CD4-positive, alpha-beta T cell treated with Interleukin-17A for 1 hour (primary cell): Measurements from ENCODE around the gene ZFHX3.
A peak's percentile ranks its signal among the peaks of the same experiment; 100 is the strongest.

Experiments used
- DNase-seq: peaks from one replicate; pipeline ENCODE4 v3.0.0-alpha.2; 2020

ZFHX3 gene

DNA sequence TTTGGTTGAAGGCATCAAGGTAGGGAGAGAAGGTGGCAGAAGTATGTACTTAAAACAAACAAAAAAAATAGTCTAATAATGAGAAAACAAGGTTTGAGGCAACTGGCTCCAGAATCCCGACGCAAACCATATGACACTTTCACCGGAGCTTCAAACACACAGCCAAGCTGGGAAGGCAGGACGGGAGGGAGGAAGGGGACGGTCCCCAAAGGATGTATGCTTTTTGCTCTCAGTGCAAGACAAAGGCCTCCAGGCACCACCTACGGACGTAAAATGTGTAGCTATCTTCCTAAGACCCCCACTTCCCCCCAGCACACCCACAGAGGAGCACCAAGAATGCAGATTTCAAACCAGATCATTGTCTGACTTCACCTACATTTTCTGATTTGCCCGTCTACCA lies 102.3 kb downstream of the ZFHX3 start:
- DNase-seq: no peak

DNA sequence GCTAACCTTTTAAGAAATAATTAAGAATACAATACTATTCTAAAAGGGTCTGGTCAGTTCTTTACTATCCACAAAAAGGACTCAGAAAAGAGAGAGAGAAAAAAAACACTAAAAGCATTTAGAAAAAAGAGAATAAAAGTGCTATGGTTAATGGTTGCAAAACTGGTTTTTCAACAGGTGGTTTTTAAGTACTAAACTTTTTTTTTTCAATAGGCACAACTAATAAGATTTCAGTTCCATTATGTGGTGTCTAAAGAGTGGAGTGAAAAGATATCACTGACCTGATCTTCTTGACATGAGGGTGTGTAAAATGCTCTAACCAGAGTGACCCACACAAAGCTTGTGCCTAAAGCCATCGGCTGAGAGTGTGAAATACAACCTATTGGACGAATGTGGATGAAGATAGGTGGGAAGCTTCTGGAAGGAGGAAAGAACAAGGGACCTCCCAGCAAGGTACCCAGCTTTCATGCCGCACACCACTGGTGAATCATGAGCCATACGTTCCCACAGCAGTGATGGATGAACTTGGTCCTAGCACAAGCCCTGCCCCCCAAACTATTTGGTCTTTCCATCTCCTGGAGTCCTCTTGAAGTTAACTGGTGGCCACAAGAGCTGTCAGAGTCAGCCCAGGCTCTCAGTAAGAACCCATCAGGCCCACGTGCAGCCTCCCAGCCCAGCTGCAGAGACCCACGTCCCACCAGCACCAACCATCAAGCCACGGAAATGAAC lies 103.0 kb downstream of the ZFHX3 start:
- no peak for DNase-seq

DNA sequence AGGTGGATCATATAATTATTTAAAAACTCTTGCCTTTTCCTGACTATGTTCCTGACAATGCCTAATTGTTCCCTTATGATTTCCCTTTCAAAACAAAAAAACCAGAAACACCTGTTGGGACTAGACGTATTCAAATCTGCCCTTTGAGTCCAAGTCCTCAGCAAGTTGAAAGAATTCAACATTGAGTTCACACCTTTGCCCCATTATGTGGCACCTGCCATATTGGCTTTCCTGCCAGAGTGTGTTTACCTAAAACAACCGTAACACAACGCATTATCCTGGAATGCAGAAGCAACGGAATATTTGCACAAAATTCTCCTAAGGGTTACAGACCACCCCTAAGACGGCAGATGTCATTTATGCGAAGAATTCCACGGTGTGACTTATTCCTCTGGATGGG lies 105.9 kb downstream of the ZFHX3 start:
- DNase-seq: no peak

DNA sequence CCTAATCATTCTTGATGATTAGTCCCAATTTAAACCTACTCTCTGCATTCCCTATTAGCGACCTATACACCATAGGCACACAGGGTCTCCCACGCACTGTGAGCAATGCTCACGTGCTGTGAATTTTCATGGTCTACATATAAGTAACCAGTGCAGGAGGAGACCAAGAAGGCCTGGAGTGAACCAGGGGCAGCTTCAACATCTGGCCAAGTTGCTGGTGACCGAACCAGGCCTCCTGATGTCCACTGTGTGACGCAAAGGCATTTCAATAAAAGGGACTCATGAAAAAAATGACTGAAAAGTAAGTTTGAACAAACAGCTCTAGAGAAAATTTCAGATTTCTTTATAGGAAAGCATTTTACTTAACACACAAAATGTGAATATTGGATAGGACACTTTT lies 107.0 kb downstream of the ZFHX3 start:
- DNase-seq: no peak

DNA sequence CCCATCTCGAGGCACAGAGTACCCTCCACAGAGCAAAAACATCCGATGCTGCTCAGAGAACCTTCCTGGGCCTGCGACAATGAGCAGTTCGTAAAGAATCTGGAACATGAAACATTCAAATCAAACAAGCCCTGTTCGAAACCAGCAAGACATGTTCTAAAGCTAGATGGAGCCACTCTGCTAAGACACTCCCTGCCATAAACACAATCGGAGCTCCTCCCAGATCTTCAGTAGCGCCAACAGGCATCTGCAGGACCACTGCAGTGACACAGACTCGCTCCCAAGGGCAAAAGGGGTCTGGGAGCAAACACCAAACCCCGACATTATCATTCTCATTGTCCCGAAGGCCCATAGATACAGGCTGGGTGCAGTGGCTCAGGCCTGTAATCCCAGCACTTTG lies 108.7 kb downstream of the ZFHX3 start:
- no peak for DNase-seq

DNA sequence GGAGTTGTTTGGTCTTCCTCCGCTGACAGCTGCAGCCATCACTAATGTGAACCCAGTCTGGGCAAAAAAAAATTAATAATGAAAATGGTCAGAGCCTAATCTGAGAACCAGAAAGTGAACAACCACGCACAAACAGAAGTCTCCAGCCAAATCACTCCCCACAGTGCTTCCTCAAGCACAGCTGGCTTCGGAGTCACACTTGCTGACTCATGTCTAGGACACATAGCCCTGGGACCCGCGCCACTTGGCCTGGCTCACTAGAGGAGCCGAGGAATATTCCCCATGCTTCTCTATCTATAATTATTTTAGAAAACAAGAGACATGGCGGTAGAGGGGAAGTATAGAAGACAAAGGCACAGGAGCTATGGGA lies 109.1 kb downstream of the ZFHX3 start:
- no peak for DNase-seq

DNA sequence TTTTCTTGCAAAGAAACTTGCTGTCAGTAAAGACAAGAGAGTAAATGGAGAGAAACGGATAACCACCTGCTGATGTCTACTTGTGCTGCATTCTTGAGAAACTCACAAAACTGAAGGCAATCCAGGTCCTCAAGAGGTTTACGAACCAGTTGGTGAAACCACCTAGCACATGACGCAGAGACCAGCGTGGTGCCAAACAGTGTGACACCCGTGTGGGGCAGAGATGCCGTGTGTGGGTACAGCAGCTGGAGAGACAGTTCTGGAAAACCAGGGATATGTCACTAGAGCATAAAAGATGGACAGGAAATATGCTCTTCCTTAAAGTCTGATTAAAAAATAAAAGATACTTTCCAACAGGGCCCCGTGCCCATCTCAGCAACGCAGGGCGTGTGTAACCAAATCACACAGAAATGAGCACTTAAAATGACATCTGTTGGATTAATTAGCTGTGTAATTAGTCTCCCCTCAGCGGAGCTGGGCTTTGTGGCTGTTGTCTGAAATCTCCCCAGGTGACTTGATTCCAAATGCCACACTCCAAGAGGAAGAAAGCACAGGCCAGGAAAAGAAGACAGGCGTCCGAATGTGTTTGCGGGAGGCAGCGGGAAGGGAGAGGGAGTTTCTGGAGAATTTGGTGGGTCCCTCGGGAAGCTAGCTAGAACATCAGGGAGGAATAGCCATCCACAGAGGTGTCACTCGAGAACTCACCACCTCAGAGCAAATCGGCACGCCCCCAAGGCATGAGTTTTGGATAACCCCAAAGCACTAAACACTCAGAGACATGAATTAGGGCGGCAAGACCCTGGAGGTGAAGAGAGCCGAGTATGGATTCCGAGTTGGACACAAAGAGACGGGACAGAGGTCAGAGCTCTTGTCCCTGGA lies 109.8 kb downstream of the ZFHX3 start:
- no peak for DNase-seq

DNA sequence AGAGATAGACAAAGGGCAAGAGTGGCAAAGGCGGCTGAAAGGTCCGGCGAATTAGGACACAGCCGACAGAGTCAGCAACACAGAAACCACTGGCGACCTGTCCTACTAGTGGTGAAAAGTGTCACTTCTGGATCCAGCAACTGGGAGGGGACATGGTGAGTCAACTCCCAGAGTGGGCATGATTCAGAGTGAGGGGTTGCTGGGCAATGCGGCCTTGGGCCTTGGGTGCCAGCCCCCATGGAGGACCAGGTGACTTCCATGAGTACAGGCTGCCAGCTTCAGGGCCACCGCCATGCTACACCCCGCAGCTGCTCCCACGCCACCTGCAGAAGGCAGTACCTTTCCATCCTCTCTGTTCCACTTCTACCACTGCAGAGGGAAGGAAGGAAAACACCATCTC lies 110.6 kb downstream of the ZFHX3 start:
- no peak for DNase-seq

DNA sequence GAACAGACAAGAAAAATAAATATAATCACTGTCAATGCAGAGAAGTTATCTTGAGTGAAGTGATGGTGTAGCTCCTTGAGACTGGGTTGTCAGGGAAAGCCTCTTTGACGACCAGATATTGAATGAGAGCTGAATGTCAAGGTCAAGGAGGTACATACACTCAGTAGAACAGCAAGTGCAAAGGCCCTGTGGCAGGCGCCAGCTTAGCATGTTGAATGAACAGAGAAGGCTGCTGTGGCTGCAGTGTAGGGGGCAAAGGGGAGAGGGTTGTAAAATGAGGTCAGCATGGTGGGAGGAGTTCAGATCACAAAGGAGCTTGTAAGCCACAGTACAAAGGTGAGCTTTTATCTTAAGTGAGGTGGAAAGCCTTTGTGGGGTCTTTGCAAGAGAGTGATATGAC lies 111.5 kb downstream of the ZFHX3 start:
- DNase-seq: no peak

DNA sequence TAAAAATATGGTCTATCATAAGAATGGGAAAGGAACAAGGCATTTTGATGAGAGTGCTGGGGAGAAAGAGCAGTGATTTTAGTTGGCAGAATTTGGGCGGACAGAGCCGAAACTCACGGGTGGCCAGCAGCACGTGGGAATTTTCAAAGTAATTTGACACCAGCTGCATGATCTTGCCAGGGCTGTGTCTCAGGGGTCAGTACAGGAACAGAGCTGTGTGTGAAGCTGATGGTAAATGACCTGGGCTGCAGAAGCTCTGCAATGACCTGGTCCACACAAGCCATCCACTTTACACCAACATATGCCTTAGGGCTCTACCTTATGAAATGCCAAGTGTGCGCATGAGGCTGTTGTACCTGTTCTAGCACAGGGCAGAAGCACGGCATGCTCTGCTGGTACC lies 112.0 kb downstream of the ZFHX3 start:
- no peak for DNase-seq

DNA sequence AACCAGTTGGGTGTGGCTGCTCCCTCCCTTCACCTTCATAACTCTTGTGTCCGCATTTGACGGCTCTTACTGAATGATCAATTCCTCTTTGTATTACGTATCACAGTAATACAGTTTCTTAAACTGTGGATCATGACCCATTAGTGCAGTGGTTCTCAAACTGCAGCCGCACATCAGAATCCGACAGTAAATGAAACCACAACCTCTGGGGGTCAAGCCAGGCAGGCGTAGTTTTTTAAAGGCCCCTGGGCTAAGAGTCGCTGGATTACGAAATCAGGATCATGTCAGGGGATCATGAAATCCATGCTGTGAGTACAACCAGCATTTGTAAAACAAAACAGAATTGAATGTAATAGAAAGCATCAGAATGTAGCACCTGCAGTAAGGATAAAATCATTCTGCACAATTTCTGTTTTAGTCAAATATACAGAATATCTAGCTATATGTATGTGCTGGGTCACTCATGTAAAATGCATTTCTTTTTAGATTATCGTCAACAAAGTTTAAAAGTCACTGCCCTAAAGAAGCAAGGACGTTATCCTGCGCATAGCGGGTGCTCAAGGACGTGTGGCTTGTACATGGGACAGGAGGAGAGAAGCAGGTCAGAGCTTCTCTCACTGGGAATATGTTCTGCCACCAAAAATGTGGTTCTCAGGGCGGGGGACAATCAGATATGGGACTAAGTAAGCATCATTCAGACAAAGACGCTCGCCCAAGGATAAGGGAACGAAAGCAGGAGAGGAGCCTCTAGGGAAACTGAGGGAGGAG lies 113.1 kb downstream of the ZFHX3 start:
- DNase-seq: no peak

DNA sequence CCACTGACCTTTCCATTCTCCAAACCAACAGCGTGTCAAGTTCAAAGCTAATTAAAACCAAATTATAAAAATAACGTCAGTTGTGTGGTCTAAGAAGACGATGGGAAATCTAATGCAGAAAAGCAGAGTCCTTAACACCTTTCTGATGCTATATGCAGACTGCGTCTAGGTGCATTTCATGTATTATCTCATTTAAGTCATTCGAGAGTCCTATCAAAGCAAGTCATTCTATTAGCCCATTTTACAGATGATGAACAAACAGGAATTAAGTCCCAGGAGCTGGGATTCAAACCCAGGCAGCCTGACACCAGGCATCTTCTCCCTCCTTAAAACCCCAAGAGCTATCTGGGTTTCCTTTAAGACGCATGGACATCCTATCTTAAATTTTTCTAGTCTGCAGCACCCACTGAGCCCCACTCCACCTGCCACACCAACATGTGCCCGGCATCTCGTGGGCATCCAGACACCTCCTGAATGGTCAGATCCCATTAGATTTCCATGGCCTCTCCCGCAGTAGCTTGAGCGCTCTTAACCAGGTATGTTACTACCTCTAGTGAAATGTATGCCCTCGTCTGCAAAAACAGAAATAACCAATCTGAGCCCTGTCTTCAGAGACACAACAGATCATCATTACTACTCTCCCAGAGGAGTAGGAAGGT lies 115.1 kb downstream of the ZFHX3 start:
- no peak for DNase-seq

DNA sequence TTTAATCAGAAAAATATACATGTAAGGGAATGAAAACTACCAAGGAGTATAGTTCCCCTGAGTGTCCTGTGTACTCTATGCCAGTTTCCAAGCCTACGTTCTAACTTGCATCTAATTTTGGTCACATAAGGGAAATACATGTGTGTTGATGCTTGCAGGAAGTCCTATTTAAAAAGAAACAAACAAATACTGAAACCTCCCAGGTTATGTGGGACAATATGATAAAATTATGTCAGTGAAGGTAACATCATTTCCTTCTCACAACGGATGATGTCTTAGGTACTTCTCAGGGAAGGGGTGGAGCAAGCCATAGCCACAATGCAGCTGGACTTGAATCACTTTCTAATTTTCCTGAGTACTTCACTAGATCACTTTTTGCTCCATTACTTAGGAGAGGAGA lies 115.9 kb downstream of the ZFHX3 start:
- DNase-seq: peak; percentile 15

DNA sequence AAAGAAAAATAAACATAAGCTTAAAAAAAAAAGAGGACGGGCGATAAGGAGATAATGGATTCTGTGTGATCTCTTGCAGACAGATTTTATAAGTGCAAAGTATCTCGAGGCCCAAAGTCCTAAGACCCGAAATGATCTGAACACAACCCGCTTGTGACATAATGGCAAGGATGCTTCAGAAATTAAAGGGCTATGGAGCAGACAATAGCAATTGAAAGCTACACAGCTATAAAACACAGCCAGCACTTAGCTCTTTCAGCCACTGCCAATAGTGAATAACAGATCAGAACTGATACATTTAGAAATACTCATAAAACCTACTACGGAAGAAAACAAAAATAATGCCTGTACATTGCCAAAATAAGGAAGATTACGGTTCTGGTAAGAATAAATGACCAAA lies 117.5 kb downstream of the ZFHX3 start:
- no peak for DNase-seq

DNA sequence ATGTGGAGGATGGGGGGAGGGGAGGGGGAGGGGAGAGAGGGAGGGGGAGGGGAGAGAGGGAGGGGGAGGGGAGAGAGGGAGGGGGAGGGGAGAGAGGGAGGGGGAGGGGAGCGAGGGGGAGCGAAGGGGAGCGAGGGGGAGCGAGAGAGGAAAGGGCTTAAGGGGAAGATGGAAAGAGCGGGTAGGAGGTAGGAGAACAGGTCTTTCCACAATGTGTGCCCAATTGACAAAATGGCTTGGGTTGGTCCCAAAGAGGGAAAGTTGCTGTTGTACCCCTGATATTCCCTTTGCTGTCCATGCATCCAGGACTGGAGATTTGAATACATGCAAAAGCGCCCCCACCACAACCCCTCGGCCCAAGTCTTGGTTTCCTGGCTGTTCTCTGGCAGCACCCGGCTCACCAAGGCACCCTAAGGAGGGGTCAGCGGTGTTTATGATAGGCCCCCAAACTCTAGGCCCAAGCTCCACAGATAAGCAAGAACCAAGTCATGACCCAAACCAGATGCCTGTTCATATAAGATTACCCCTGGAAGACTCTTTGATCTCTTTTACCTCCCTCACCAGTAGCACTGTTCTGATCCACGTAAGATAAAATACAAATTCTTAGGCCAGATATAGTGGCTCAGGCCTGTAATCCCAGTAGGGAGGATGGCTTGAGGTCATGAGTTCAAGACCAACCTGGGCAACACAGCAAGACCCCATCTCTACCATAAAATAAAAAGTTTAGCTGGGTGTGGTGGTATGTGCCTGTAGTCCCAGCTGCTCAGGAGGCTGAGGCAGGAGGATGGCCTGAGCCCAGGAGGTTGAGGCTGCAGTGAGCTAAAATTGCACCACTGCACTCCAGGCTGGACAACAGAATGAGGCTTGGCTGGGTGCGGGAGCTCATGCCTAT lies 119.6 kb downstream of the ZFHX3 start:
- DNase-seq: no peak

DNA sequence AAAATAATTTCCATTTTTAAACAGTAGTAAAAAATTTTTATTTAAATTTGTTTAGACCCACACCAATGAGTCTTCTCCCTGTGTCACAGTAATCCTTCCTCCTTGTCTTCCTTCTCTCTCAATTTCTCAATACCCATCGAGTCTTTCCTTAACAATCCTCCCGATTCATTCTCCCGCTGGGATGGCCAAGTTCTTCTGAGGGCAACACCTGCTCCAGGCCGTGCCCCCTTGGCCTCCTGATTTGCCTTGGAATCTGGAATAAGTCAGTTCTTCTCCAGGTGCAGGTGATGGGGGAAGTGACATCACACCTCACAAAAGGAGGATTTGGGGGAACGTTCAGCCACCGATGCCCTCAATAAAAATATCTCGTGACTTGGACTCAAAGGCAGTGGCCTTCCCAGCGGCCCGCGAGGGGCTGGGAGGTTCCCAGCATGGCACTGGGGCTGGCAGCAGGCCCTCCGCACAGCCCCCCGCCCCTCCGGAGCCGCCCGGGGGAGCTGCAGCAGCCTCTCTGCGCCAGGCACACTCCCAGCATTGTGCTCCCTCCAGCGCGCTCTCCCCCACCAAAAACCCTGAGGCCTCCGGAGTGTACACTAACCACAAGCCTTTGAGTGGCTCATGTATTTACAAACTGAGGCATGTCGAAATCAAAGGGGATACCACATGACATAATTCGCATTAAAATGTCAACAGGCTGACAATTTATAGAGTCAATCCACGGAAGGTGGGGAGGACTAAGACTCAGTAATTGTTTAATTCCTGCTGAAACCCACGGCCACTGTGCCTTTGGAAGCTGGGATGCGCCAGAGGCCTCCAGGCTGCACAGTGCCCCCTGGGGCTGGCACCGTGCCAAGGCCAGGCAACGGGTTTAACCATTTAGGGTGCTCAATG lies 120.5 kb downstream of the ZFHX3 start:
- no peak for DNase-seq

DNA sequence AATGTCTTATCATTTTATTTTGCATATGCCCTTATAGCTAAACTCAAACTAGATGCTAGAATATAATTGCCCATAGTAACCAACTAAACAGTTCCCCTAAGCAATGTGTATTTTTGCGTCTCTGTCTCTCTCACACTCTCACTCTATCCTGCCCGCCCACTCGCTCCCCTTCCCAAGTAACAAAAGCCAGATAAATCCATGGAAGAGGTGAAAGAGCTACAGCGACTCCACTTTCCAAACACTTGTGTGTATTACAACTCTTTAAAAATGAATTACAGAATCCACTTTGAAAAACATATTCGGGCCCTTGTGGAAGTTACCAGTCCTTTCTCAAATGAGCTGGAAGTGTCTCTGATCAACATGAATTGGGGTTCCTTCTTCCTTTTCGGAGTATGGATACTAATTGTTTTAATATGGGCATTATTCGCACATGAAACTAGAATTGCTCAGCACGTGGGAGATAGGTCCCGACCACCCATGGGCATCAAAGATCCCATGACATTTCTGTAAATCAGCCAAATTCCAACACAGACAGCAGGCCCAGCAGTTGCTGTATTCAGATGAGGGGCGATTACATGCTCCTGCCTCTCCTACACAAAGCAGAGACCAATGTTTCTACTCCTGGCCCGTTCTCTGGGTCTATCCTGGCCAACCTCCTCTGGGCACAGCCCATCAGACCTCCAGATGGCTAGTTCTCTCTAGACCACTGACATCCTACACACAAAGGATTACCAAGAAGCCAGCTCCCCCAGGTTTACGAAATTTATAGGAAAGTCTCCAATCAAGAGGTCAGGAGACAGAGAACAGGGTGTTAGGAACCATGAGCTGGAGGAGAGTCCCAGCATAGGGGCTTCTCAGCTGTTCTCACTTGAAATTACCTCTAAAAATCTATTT lies 121.5 kb downstream of the ZFHX3 start:
- DNase-seq: no peak

DNA sequence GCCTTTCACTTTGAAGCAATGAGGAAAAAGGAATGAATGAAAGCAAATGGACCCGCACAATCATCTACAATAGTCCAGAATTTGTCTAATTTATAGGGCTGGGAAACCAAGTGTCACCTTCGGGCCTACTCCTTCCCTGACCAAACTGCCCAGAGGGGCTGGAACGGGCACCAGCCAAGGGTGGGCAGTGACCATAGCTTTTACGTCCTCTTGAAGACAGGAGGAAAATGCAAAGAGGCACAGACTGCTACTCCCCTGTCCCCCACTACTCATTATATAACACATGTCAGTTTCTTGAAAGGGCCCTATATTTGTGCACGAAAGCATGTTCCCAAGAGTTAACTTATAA lies 122.3 kb downstream of the ZFHX3 start:
- no peak for DNase-seq

DNA sequence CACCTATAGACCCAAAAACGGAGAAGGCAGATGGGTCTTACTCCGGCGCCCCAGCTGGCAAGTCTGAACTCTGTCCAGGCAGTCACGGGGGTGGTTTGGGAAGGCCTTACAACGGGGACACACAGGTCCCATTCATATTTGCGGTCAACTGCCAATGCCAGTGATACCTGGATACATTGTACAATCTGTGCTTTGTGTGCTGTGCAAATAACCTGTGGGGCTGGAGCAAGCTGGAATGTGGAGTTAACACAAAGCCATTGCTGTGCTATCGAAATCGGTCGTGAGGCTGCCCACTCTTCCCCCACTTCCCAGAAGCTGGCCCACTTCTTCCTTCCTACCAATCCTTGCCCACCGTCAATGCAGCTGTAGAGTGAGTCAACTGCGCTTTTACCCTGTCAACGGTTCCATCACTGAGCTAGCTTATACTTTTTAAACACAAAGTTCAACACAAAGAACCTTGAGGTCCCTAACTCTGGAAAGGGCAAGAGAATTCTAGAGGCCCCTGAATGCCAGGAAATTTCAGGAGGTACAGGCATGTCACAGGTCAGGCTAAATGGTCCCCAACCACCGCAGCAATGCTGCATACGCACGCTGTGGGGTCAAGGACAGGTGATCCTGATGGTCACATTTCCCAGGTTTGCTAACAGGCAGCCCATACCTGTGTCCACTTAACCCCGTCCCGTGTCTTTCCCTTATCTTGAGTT lies 122.8 kb downstream of the ZFHX3 start:
- DNase-seq: no peak
